GM12801 (cell line): ENCODE data around the gene SLC35B4.

Experiments used
- TF ChIP-seq, protein P1 (sequence below): IDR thresholded peaks from one replicate; pipeline ENCODE4 v1.5.1; 2011; ENCODE audit warnings: control low read depth; ENCODE audit not compliant: insufficient read length; ENCODE audit errors: extremely low read depth

The SLC35B4 gene

DNA sequence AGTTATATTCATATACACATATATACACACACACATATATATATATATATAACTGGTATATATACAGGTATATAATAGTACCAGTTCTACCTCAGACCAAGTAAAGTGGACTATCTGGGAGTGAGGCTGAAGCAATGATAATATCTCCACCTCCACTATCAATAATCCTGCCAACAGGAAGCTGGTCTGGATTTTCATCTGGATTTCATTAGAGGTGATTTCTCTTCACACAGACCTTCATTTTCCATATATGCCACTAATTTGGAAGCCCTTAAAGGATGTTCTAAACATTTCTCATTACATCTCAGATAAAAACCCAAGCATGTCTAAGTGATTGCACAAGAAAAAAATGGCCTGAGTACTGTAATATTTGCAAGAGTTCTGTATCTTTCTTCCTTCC is 1.7 kb upstream of the SLC35B4 start:
- TF ChIP-seq, protein P1, sequence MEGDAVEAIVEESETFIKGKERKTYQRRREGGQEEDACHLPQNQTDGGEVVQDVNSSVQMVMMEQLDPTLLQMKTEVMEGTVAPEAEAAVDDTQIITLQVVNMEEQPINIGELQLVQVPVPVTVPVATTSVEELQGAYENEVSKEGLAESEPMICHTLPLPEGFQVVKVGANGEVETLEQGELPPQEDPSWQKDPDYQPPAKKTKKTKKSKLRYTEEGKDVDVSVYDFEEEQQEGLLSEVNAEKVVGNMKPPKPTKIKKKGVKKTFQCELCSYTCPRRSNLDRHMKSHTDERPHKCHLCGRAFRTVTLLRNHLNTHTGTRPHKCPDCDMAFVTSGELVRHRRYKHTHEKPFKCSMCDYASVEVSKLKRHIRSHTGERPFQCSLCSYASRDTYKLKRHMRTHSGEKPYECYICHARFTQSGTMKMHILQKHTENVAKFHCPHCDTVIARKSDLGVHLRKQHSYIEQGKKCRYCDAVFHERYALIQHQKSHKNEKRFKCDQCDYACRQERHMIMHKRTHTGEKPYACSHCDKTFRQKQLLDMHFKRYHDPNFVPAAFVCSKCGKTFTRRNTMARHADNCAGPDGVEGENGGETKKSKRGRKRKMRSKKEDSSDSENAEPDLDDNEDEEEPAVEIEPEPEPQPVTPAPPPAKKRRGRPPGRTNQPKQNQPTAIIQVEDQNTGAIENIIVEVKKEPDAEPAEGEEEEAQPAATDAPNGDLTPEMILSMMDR = no peak

DNA sequence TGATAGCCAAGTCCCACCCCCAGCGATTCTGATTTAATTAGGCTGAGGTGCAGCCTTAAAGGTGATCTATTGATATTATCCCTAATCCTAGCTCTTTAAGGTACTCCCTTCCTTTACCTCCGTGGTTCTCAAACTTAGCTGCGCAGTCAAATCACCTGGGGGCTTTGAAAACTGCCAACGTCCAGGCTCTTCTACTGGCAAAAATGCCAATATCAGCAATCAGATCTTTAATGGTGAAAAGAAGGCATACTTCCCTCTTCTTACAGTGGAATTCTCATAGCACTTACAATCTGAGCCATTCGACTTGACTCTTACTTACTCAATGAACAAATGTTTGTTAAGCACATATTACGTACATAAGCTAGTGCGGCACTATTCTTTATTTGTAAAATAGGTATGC is 704 bp upstream of the SLC35B4 start:
- TF ChIP-seq, protein P1 = no peak

DNA sequence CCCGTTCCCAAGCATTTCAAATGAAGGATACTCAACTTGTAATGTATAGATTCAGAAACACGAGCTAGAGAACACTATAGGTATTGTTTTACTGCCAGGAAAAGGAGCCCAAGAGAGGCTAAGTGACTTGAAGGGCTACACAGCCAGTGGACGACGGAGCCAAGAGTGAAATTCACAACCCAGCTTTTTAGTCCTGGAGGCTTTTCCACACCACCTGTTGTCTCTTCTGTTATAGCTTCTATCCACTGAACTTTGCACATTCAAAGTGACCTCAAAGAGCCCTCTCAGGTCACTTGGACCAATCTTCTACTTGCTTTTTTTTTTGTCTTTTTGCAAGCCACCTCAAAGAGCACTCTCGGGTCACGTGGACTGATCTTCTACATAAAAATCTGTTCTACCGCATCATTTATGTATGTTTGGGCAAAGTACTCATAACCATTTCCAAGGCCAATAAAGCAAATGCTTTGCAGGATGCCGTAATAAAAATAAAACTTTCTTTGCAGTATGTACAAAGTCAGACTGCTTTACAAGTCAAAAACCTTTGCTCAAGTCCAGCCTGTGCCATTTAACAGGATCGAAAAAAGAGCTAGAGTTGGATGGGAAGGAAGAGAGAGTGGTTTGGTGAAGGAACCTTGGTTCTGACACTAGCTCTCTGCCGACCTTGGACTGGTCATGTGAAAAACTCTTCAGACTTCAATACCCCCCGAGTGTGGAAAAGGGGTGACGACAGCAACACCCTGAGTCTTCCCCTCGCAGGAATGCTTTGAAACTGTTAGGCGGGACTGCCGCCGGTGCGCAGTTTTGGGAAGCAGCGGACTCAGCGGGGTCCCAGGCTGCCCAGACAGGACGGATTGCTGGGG is 821 bp downstream of the SLC35B4 start:
- TF ChIP-seq, protein P1 = no peak

DNA sequence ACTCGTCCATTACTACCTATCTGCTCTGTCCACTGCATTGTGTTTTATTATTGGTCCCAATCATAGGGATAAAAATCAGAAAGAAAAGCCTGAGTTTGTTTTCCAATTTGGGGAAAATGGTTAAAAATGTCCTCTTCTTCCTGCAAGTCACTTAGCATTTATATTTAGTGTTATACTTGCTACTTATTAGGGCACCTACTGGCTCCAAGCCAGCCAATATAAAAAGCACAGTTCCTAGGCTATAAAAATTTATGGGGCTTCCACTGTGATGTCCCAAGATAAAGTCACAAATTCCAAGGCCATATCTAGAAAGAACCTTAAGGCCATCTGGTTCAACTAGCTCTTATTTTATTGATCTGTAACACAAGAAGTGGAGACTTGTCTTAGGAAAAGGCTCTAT is 3.2 kb downstream of the SLC35B4 start:
- TF ChIP-seq, protein P1 = no peak

DNA sequence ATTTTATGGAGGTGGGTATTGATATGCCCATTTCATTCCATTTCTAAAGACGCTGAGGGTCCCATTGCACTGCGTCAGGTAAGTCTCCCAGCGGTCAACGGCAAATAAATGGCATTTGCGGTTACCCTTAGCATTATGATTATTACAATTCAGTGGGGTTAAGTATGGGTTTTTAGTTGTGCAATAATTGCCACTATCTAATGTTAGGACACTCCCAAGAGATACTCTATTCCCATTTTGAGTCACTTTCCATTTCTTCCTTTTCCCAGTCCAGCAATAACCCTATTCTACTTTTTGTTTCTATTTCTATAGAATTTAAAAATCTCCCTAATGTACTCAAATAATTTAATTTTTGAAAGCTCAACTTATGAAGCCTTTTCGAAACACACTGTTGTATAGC is 4.0 kb downstream of the SLC35B4 start:
- TF ChIP-seq, protein P1 = no peak

DNA sequence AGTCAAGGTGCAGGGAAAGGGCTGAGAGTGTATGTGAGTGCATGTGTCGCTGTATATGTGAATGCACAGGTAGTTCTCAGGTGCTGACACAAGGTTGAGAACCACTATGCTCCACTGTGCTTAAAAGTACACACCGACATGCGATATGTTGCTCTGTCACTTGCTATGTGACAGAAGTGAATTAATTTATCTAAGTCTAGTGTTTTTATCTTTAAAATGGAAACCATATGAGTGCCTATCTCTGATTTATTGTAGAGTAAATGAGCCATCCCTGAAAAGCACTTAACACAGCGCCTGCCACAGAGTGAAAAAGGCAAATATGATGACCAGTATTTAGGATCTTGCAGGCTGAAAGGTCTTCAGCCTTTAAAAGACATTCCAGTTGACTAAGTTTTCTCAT is 4.9 kb downstream of the SLC35B4 start:
- TF ChIP-seq, protein P1 = no peak

DNA sequence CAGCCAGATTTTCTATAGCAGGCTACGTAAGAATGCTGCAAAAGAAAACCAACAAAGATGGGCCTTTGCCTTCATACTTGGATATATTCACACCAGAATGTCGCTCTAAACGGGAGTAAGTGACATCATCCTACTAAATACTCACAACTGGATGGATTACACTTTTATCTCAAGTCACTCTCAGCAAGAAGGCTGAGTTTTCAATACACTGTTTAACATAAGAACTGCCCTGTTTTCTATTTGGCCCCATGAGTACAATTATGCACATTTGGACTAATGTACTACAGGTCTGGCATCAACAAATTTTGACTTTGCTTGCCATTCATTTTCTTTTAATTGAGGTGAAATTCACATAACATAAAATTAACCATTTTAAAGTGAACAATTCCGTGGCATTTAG is 8.2 kb downstream of the SLC35B4 start:
- TF ChIP-seq, protein P1 = no peak

DNA sequence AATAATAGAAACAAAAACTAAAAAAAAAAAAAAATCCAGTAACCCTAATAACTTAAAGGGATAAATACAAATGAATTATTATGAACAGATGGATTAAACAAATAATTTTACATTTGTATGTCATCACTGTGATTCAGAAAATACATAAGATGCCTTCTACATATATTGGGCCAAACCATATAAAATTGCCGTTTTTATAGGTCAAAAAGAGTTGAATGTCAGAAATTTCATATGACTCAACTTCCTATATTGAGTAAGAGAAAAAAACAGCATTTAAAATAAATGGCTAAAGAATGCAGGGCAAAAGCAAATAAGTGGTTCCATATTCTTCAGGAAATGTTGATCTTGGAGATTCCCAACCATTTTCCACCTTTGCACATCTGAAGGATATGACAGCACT is 9.4 kb downstream of the SLC35B4 start:
- TF ChIP-seq, protein P1 = no peak
